Neuronal stem cell (in vitro differentiated cells): ENCODE results near the gene NFIX.

ENCODE experiments used
- DNase-seq: peaks from one replicate; pipeline ENCODE4 v3.0.0-alpha.2; 2013; ENCODE audit warnings: low spot score
- H2AFZ ChIP-seq: one replicate; pipeline ENCODE4 v1.6.1; 2013; ENCODE audit warnings: mild to moderate bottlenecking, low read length, inconsistent platforms
- H2AK5ac ChIP-seq: 2 replicates; pipeline ENCODE4 v1.6.1; 2013; ENCODE audit warnings: low read depth, mild to moderate bottlenecking, inconsistent platforms, low read length, moderate library complexity, mixed read lengths
- H2BK120ac ChIP-seq: 2 replicates; pipeline ENCODE4 v1.6.1; 2013; ENCODE audit warnings: low read depth, mild to moderate bottlenecking, inconsistent platforms, low read length, moderate library complexity, mixed read lengths
- H2BK12ac ChIP-seq: one replicate; pipeline ENCODE4 v1.6.1; 2013; ENCODE audit warnings: low read length, inconsistent platforms
- H2BK15ac ChIP-seq: 2 replicates; pipeline ENCODE4 v1.6.1; 2013; ENCODE audit warnings: mild to moderate bottlenecking, low read length, inconsistent platforms, mixed read lengths
- H2BK5ac ChIP-seq: one replicate; pipeline ENCODE4 v1.6.1; 2013; ENCODE audit warnings: inconsistent platforms, mild to moderate bottlenecking, low read length, moderate library complexity
- H3K14ac ChIP-seq: one replicate; pipeline ENCODE4 v1.6.1; 2013; ENCODE audit warnings: low read length, inconsistent platforms
- H3K18ac ChIP-seq: 2 replicates; pipeline ENCODE4 v1.6.1; 2013; ENCODE audit warnings: low read length, inconsistent platforms
- H3K23ac ChIP-seq: 2 replicates; pipeline ENCODE4 v1.6.1; 2013; ENCODE audit warnings: low read depth, mild to moderate bottlenecking, mixed read lengths, low read length, inconsistent platforms; ENCODE audit not compliant: poor library complexity
- H3K27ac ChIP-seq: replicated peaks from 3 replicates; pipeline ENCODE4 v1.5.1; 2013; ENCODE audit warnings: low read length, inconsistent platforms
- H3K27me3 ChIP-seq, 3 experiments: 2 replicates each; pipeline ENCODE4 v1.6.1; 2013; ENCODE audit warnings: low read length in 3 of 3, mild to moderate bottlenecking in 2 of 3, inconsistent platforms in 1 of 3, low read depth in 1 of 3, mixed read lengths in 1 of 3, moderate library complexity in 1 of 3; ENCODE audit not compliant: control insufficient read depth in 3 of 3, insufficient read depth in 3 of 3
- H3K36me3 ChIP-seq, 2 donors: replicated peaks in 1 of 2; 2 replicates each; pipeline ENCODE4 v1.6.1; 2013; ENCODE audit warnings: low read length in 2 of 2; ENCODE audit not compliant: control insufficient read depth in 2 of 2, insufficient read depth in 2 of 2
- H3K4ac ChIP-seq: 2 replicates; pipeline ENCODE4 v1.6.1; 2013; ENCODE audit warnings: inconsistent platforms, mild to moderate bottlenecking, low read length, moderate library complexity
- H3K4me1 ChIP-seq, 2 donors: 1 replicate in 1 of 2; 2 replicates in 1 of 2; pipeline ENCODE4 v1.6.1; 2013; ENCODE audit warnings: low read length in 2 of 2, low read depth in 1 of 2; ENCODE audit not compliant: control insufficient read depth in 2 of 2, insufficient read depth in 1 of 2
- H3K4me2 ChIP-seq: one replicate; pipeline ENCODE4 v1.6.1; 2013; ENCODE audit warnings: mild to moderate bottlenecking, low read length, inconsistent platforms; ENCODE audit not compliant: insufficient read depth, poor library complexity, severe bottlenecking
- H3K4me3 ChIP-seq, 2 donors: 2 replicates each; pipeline ENCODE4 v1.5.1; 2013; ENCODE audit warnings: low read length in 2 of 2, mild to moderate bottlenecking in 2 of 2, inconsistent platforms in 1 of 2, moderate library complexity in 1 of 2
- H3K79me1 ChIP-seq: one replicate; pipeline ENCODE4 v1.6.1; 2013; ENCODE audit warnings: low read depth, mild to moderate bottlenecking, inconsistent platforms, low read length, moderate library complexity
- H3K9ac ChIP-seq: one replicate; pipeline ENCODE4 v1.6.1; 2013; ENCODE audit warnings: mild to moderate bottlenecking, low read depth, low read length, inconsistent platforms; ENCODE audit not compliant: poor library complexity
- H3K9me3 ChIP-seq, 2 donors: replicated peaks in 1 of 2; 2 replicates each; pipeline versions ENCODE3 to v1.6.1; 2013; ENCODE audit warnings: low read length in 2 of 2, mild to moderate bottlenecking in 2 of 2, inconsistent platforms in 1 of 2, low read depth in 1 of 2, mixed read lengths in 1 of 2, moderate library complexity in 1 of 2; ENCODE audit not compliant: control insufficient read depth in 2 of 2, insufficient read depth in 1 of 2
- H4K8ac ChIP-seq: one replicate; pipeline ENCODE4 v1.6.1; 2013; ENCODE audit warnings: low read depth, mild to moderate bottlenecking, inconsistent platforms, low read length, moderate library complexity
- H4K91ac ChIP-seq: one replicate; pipeline ENCODE4 v1.6.1; 2013; ENCODE audit warnings: low read length, low read depth, mild to moderate bottlenecking, inconsistent platforms; ENCODE audit not compliant: poor library complexity
- WGBS, 2 donors: extraction: QIAGEN DNeasy Blood & Tissue Kit; methylation state at CpG; one replicate each; pipeline ENCODE4 v1.1.7; 2013; ENCODE audit warnings: missing lambda C conversion rate in 2 of 2, mixed read lengths in 1 of 2; ENCODE audit not compliant: insufficient read length in 2 of 2, insufficient replicate concordance in 1 of 2; ENCODE audit errors: extremely low coverage in 2 of 2; 5-methylcytosine and 5-hydroxymethylcytosine counted together

Gene NFIX

DNA sequence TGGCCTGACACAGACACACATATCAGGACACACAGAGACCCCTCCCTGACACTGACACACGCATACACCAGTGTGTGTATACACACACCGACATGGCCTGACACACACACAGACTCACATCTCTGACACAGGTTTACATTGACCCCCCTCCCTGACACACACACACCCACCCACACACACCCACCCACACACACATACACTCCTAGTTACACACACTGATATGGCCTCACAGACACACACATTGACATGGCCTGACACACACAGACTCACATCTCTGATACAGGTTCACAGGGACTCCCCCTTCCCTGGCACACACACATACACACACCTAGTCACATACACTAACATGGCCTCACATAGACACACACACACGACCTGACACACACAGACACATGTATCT lies 4.4 kb upstream of the NFIX start:
- H2BK12ac ChIP-seq, result no peak overlapping the region
- H3K4ac ChIP-seq, result no peak overlapping the region
- no peak overlapping the region for H3K9ac ChIP-seq
- peak overlapping the region; percentile 12 for H3K23ac ChIP-seq
- peaks cover 0 to 5% of the 10 kb centered on the region in 2 donors for H3K9me3 ChIP-seq
- no peak overlapping the region for H3K4me2 ChIP-seq
- no peak overlapping the region for H2BK5ac ChIP-seq
- H3K27ac ChIP-seq, result no peak overlapping the region
- H2BK120ac ChIP-seq, result no peak overlapping the region
- H3K27me3 ChIP-seq, result peaks cover 10 to 84% (median 60%) of the 10 kb centered on the region in 3 experiments
- peak overlapping the region; percentile 3 for H3K14ac ChIP-seq
- H3K4me1 ChIP-seq, result peaks cover 4 to 9% of the 10 kb centered on the region in 2 donors
- WGBS, 2 donors, result no CpG with 5 or more reads among the region's 3 CpGs
- H3K79me1 ChIP-seq, result no peaks in the 10 kb centered on the region
- no peak for DNase-seq
- H2BK15ac ChIP-seq, result peak overlapping the region; percentile 16
- H3K4me3 ChIP-seq, result peak overlapping the region in 1 of 2 donors; percentile 5
- H4K91ac ChIP-seq, result no peak overlapping the region
- no peak overlapping the region for H3K18ac ChIP-seq
- no peak overlapping the region for H4K8ac ChIP-seq
- H2AFZ ChIP-seq, result no peak overlapping the region
- H2AK5ac ChIP-seq, result no peak overlapping the region
- no peaks in the 10 kb centered on the region for H3K36me3 ChIP-seq

DNA sequence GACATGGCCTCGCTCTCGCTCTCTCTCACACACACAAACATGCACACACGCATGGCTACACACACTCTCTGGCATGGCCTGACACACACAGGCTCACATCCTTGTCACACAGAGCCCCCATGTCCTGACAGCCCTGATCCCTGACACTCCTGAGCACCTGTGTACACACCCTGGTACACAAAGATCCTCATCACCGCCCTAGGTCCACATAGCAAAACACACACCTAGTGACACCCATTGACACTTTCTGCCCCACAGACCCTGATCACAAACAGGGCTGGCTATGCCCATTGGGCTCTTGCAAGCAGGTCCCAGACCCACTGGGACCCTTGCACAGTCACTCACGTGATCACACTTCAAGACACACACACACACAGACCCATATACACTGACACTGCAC lies 4.0 kb upstream of the NFIX start:
- Histone ChIP-seq H4K8ac (no peak overlapping the region), H3K27ac (no peak overlapping the region), H3K14ac (no peak overlapping the region), H3K4ac (no peak overlapping the region), H3K27me3 (peaks cover 14 to 84% (median 61%) of the 10 kb centered on the region in 3 experiments), H2BK120ac (no peak overlapping the region), H3K36me3 (no peaks in the 10 kb centered on the region), H3K79me1 (no peaks in the 10 kb centered on the region), H2AFZ (no peak overlapping the region), H3K23ac (peak overlapping the region; percentile 12), H3K9ac (no peak overlapping the region), H2BK15ac (no peak overlapping the region), H2BK5ac (no peak overlapping the region), H3K4me1 (peaks cover 4 to 10% of the 10 kb centered on the region in 2 donors), H2BK12ac (no peak overlapping the region), H3K4me2 (no peak overlapping the region), H3K9me3 (peaks cover 0 to 5% of the 10 kb centered on the region in 2 donors), H4K91ac (no peak overlapping the region), H3K18ac (no peak overlapping the region), H3K4me3 (peak overlapping the region in 1 of 2 donors; percentile 5), H2AK5ac (no peak overlapping the region)
- WGBS, 2 donors, result no CpG with 5 or more reads among the region's 5 CpGs
- no peak for DNase-seq

DNA sequence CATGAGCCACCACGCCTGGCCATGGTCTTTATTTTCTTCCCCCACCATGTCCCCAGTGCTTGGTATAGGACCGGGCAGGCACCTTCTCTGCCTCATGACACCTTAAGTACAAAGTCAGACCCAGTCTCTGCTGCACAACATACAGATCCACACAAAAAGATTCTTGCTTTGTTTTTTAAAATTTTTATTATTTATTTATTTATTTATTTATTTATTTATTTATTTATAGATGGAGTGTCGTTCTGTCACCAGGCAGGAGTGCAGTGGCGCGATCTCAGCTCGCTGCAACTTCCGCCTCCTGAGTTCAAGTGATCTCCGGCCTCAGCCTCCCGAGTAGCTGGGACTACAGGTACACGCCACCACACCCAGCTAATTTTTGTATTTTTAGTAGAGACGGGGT lies 2.5 kb upstream of the NFIX start:
- no peak overlapping the region for H2BK120ac ChIP-seq
- H3K4me1 ChIP-seq, result peaks cover 4 to 10% of the 10 kb centered on the region in 2 donors
- H3K9ac ChIP-seq, result no peak overlapping the region
- no peak overlapping the region for H3K4me2 ChIP-seq
- H3K23ac ChIP-seq, result no peak overlapping the region
- no peak overlapping the region for H3K18ac ChIP-seq
- no peak overlapping the region for H2BK12ac ChIP-seq
- no peak overlapping the region for H2BK5ac ChIP-seq
- H3K14ac ChIP-seq, result no peak overlapping the region
- no peak overlapping the region for H3K27ac ChIP-seq
- H3K79me1 ChIP-seq, result peaks cover 3% of the 10 kb centered on the region
- H4K91ac ChIP-seq, result no peak overlapping the region
- H2AFZ ChIP-seq, result no peak overlapping the region
- no peak overlapping the region for H2AK5ac ChIP-seq
- H4K8ac ChIP-seq, result no peak overlapping the region
- H3K4ac ChIP-seq, result no peak overlapping the region
- peaks cover 26 to 84% (median 67%) of the 10 kb centered on the region in 3 experiments for H3K27me3 ChIP-seq
- H2BK15ac ChIP-seq, result no peak overlapping the region
- WGBS, 2 donors, result no CpG with 5 or more reads among the region's 11 CpGs
- no peak overlapping the region for H3K4me3 ChIP-seq
- H3K36me3 ChIP-seq, result no peaks in the 10 kb centered on the region
- DNase-seq, result no peak
- H3K9me3 ChIP-seq, result peaks cover 0 to 5% of the 10 kb centered on the region in 2 donors

DNA sequence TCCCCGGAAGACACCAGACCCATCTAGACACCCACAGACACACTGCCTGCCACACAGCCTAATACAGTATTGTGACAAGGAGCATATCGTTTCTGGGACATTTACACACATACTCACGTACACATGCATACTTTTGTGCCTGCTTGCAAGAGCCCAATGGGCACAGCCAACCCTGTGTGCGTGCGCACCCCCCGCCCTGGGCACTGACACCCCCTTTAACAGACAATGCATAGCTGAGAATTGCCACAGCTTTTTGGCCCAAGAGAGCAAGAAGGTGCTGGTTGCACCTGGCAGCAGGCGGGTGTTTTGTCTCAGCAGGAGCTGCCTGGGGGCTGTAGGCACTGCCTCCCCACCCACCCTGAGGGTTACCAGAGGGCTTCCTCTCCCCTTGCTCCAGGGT lies 1.7 kb upstream of the NFIX start:
- Histone ChIP-seq H3K4me1 (peaks cover 4 to 10% of the 10 kb centered on the region in 2 donors), H3K36me3 (no peaks in the 10 kb centered on the region), H2BK120ac (no peak overlapping the region), H2AFZ (no peak overlapping the region), H3K4ac (no peak overlapping the region), H4K8ac (peak overlapping the region; percentile 52), H3K4me2 (no peak overlapping the region), H3K27me3 (peaks cover 28 to 84% (median 72%) of the 10 kb centered on the region in 3 experiments), H3K27ac (no peak overlapping the region), H3K14ac (no peak overlapping the region), H3K4me3 (no peak overlapping the region), H3K9me3 (peaks cover 0 to 5% of the 10 kb centered on the region in 2 donors), H3K79me1 (peaks cover 3% of the 10 kb centered on the region), H2AK5ac (no peak overlapping the region), H3K23ac (no peak overlapping the region), H3K18ac (no peak overlapping the region), H3K9ac (no peak overlapping the region), H4K91ac (no peak overlapping the region), H2BK15ac (no peak overlapping the region), H2BK5ac (peak overlapping the region; percentile 14), H2BK12ac (no peak overlapping the region)
- DNase-seq, result no peak
- no CpG with 5 or more reads among the region's 7 CpGs for WGBS, 2 donors
